GM12878 (cell line): Measurements from ENCODE around the gene MANF.

Source experiments
- CEBPB ChIP-seq, 2 experiments: fragments of 150-350 bp in 1 of 2; IDR thresholded peaks; 2 replicates each; pipeline ENCODE4 v1.6.1; 2012 to 2014; ENCODE audit warnings: low read depth in 2 of 2, low read length in 2 of 2, borderline replicate concordance in 1 of 2, inconsistent platforms in 1 of 2
- FOS ChIP-seq: IDR thresholded peaks from 3 replicates; pipeline ENCODE4 v1.6.1; 2011; ENCODE audit warnings: borderline replicate concordance; ENCODE audit not compliant: insufficient read length; ENCODE audit errors: extremely low read depth
- POLR2A ChIP-seq: IDR thresholded peaks from 2 replicates; pipeline ENCODE4 v1.6.1; 2011; ENCODE audit warnings: low read depth, mild to moderate bottlenecking, low read length
- RFX5 ChIP-seq: IDR thresholded peaks from 2 replicates; pipeline ENCODE4 v1.6.1; 2011; ENCODE audit warnings: low read depth, low read length, improper control_type of control experiment
- ZBED1 ChIP-seq: IDR thresholded peaks from 2 replicates; pipeline ENCODE4 v1.6.1; 2016; ENCODE audit warnings: borderline replicate concordance
- TF ChIP-seq, protein P1 (sequence below), 3 experiments: IDR thresholded peaks in 2 of 3; conservative IDR thresholded peaks in 1 of 3; 2 replicates each; pipeline ENCODE4 v1.5.1; 2011; ENCODE audit warnings: low read depth in 3 of 3, low read length in 3 of 3, mild to moderate bottlenecking in 3 of 3, control low read depth in 2 of 3, moderate library complexity in 2 of 3, inconsistent platforms in 1 of 3, mixed read lengths in 1 of 3; ENCODE audit not compliant: control insufficient read depth in 2 of 3, insufficient read depth in 1 of 3; ENCODE audit errors: extremely low read depth in 1 of 3
- TF ChIP-seq, protein P2 (sequence below): fragments of 450-650 bp; IDR thresholded peaks from 2 replicates; pipeline ENCODE4 v1.6.1; 2017; ENCODE audit warnings: mild to moderate bottlenecking
- TF ChIP-seq, protein P3 (sequence below): IDR thresholded peaks from 2 replicates; pipeline ENCODE4 v1.6.1; 2012; ENCODE audit warnings: mild to moderate bottlenecking, low read depth, low read length
- TF ChIP-seq, protein P4 (sequence below): fragments of 450-650 bp; formaldehyde crosslinking; IDR thresholded peaks from 2 replicates; pipeline ENCODE4 v1.4.0; 2020; ENCODE audit warnings: mild to moderate bottlenecking, moderate library complexity

DNA sequence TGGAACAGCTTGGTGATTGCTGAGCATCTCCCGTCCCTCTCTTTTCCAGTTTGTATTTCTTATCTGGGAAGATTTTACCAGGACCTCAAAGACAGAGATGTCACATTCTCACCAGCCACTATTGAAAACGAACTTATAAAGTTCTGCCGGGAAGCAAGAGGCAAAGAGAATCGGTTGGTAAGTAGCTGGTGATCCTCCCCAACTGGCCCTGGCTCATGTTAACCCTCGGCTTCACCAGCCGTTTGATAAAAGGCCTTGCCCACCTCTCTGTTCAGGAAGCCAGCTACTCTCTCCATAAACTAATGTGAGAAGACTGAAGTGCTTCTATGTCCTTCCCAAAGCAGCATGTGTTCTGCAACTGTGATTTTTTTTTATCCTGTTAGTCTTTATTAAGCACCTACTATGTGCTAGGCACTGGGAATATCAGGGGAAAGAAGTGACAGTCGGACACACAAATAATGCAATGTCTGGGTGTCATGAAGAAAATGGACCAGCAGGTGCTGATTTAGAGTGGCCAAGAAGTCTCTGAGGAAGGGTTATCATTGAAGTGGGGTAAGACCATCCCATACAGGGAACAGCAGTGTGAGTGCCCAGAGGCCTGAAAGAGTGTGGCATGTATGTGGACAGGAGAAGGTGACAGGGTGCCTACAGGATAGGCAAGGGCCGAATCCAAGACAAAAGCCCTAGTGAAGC, 1.2 kb downstream of the MANF start:
- TF ChIP-seq, protein P1, sequence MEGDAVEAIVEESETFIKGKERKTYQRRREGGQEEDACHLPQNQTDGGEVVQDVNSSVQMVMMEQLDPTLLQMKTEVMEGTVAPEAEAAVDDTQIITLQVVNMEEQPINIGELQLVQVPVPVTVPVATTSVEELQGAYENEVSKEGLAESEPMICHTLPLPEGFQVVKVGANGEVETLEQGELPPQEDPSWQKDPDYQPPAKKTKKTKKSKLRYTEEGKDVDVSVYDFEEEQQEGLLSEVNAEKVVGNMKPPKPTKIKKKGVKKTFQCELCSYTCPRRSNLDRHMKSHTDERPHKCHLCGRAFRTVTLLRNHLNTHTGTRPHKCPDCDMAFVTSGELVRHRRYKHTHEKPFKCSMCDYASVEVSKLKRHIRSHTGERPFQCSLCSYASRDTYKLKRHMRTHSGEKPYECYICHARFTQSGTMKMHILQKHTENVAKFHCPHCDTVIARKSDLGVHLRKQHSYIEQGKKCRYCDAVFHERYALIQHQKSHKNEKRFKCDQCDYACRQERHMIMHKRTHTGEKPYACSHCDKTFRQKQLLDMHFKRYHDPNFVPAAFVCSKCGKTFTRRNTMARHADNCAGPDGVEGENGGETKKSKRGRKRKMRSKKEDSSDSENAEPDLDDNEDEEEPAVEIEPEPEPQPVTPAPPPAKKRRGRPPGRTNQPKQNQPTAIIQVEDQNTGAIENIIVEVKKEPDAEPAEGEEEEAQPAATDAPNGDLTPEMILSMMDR (IDR thresholded peaks at IDR 0.05 in 2 of 3, conservative IDR thresholded peaks at IDR 0.05 in 1 of 3; ENCODE audit: control insufficient read depth in 2 of 3, extremely low read depth in 1 of 3, insufficient read depth in 1 of 3, low read depth in 3 of 3, low read length in 3 of 3) = no peak
- TF ChIP-seq, protein P2, sequence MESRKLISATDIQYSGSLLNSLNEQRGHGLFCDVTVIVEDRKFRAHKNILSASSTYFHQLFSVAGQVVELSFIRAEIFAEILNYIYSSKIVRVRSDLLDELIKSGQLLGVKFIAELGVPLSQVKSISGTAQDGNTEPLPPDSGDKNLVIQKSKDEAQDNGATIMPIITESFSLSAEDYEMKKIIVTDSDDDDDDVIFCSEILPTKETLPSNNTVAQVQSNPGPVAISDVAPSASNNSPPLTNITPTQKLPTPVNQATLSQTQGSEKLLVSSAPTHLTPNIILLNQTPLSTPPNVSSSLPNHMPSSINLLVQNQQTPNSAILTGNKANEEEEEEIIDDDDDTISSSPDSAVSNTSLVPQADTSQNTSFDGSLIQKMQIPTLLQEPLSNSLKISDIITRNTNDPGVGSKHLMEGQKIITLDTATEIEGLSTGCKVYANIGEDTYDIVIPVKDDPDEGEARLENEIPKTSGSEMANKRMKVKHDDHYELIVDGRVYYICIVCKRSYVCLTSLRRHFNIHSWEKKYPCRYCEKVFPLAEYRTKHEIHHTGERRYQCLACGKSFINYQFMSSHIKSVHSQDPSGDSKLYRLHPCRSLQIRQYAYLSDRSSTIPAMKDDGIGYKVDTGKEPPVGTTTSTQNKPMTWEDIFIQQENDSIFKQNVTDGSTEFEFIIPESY = no peak
- TF ChIP-seq, protein P3, sequence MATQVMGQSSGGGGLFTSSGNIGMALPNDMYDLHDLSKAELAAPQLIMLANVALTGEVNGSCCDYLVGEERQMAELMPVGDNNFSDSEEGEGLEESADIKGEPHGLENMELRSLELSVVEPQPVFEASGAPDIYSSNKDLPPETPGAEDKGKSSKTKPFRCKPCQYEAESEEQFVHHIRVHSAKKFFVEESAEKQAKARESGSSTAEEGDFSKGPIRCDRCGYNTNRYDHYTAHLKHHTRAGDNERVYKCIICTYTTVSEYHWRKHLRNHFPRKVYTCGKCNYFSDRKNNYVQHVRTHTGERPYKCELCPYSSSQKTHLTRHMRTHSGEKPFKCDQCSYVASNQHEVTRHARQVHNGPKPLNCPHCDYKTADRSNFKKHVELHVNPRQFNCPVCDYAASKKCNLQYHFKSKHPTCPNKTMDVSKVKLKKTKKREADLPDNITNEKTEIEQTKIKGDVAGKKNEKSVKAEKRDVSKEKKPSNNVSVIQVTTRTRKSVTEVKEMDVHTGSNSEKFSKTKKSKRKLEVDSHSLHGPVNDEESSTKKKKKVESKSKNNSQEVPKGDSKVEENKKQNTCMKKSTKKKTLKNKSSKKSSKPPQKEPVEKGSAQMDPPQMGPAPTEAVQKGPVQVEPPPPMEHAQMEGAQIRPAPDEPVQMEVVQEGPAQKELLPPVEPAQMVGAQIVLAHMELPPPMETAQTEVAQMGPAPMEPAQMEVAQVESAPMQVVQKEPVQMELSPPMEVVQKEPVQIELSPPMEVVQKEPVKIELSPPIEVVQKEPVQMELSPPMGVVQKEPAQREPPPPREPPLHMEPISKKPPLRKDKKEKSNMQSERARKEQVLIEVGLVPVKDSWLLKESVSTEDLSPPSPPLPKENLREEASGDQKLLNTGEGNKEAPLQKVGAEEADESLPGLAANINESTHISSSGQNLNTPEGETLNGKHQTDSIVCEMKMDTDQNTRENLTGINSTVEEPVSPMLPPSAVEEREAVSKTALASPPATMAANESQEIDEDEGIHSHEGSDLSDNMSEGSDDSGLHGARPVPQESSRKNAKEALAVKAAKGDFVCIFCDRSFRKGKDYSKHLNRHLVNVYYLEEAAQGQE = no peak
- TF ChIP-seq CEBPB (IDR thresholded peaks at IDR 0.05; ENCODE audit: borderline replicate concordance in 1 of 2, low read depth in 2 of 2, low read length in 2 of 2) (no peak), FOS (no peak), ZBED1 (no peak), RFX5 (no peak), POLR2A (no peak)
- TF ChIP-seq, protein P4, sequence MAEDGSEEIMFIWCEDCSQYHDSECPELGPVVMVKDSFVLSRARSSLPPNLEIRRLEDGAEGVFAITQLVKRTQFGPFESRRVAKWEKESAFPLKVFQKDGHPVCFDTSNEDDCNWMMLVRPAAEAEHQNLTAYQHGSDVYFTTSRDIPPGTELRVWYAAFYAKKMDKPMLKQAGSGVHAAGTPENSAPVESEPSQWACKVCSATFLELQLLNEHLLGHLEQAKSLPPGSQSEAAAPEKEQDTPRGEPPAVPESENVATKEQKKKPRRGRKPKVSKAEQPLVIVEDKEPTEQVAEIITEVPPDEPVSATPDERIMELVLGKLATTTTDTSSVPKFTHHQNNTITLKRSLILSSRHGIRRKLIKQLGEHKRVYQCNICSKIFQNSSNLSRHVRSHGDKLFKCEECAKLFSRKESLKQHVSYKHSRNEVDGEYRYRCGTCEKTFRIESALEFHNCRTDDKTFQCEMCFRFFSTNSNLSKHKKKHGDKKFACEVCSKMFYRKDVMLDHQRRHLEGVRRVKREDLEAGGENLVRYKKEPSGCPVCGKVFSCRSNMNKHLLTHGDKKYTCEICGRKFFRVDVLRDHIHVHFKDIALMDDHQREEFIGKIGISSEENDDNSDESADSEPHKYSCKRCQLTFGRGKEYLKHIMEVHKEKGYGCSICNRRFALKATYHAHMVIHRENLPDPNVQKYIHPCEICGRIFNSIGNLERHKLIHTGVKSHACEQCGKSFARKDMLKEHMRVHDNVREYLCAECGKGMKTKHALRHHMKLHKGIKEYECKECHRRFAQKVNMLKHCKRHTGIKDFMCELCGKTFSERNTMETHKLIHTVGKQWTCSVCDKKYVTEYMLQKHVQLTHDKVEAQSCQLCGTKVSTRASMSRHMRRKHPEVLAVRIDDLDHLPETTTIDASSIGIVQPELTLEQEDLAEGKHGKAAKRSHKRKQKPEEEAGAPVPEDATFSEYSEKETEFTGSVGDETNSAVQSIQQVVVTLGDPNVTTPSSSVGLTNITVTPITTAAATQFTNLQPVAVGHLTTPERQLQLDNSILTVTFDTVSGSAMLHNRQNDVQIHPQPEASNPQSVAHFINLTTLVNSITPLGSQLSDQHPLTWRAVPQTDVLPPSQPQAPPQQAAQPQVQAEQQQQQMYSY (CRISPR knock-in tag) = no peak
